Stomach (tissue), 4 donors: ENCODE results near the gene ZNF280D.

Experiments used
- EP300 ChIP-seq: sonication (generic); formaldehyde crosslinking; IDR thresholded peaks from one replicate; pipeline ENCODE4 v1.6.1; 2017; ENCODE audit warnings: antibody characterized with exemption
- POLR2A ChIP-seq, 4 donors: fragments of 450-650 bp; IDR thresholded peaks; one replicate each; pipeline ENCODE4 v1.6.1; 2016; ENCODE audit warnings: antibody characterized with exemption in 4 of 4, control low read depth in 2 of 4, mild to moderate bottlenecking in 1 of 4, moderate library complexity in 1 of 4
- POLR2AphosphoS5 ChIP-seq, 3 donors: sonication (generic); formaldehyde crosslinking; IDR thresholded peaks; one replicate each; pipeline ENCODE4 v1.6.1; 2016; ENCODE audit warnings: antibody characterized with exemption in 3 of 3

DNA sequence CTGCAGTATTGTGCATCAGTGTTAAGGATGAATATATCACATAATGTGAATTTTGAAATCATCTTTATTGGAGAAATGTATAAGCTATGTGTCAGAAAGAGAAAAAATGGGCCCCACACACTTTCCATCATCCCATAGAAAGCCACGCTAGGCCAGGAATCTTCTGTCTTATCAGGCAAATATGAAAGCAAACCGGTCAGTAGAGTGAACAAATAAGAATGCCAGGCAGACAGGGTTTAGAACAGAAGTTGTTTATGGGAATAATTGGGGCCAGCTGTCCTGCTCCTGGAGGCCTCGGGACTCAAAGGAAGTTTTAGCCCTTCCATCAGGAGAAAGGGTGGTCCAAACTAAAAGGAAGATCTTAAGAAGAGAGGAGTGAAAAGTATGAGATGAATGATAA is 39.5 kb downstream of the ZNF280D start:
- TF ChIP-seq POLR2AphosphoS5 (IDR thresholded peaks at IDR 0.05) (no peak), EP300 (no peak), POLR2A (IDR thresholded peaks at IDR 0.05) (no peak)
